H7 (cell line): ENCODE results near the gene CEP164. TPM values are rescaled to one million over a fixed set of nuclear protein-coding genes. Genes with fewer than 3 reads are reported as not detected.

Source experiments
- DNase-seq: peaks from one replicate; pipeline ENCODE4 v3.0.0; 2012
- H3K27me3 ChIP-seq: 2 replicates; pipeline ENCODE4 v1.6.0; 2011; ENCODE audit warnings: mild to moderate bottlenecking, low read length; ENCODE audit not compliant: control insufficient read depth, insufficient read depth
- H3K36me3 ChIP-seq: replicated peaks from 2 replicates; pipeline ENCODE4 v1.5.1; 2011; ENCODE audit warnings: low read length; ENCODE audit not compliant: control insufficient read depth, insufficient read depth
- H3K4me3 ChIP-seq: 2 replicates; pipeline ENCODE4 v1.5.1; 2011; ENCODE audit warnings: low read depth, mild to moderate bottlenecking, control low read depth, low read length, moderate library complexity; ENCODE audit not compliant: insufficient read depth
- total RNA-seq: library from RNA; depleted of rRNA; stranded (reverse); fragments of >200 nt; shearing (Covaris generic); gene quantifications from 2 replicates; pipeline ENCODE4 v1.2.3, GENCODE V29; 2014

The CEP164 gene
- total RNA-seq, 1 experiment from 2014 or later = 12.8 TPM

DNA sequence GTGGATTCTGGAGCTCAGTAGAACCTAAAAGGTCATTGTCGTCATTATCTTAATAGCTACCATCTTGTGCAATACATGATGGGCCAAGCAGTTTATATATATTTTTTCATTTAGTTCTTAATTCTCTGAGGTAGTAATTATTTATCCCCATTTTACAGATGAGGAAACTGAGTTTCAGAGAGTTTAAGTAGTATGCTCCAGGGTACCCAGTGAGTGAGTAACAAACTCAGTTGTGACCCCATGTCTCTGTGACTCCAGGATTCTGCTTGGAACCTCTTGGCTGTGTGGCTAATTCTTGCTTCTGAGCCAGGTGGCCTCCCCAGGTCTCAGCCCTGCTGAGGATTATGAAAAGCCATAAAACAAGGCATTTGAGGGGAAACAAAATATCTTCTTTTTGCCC is 82.6 kb downstream of the CEP164 start:
- no peaks in the 10 kb centered on the region for H3K27me3 ChIP-seq
- no peak for DNase-seq
- peaks cover 6% of the 10 kb centered on the region for H3K36me3 ChIP-seq
- H3K4me3 ChIP-seq = no peak overlapping the region

DNA sequence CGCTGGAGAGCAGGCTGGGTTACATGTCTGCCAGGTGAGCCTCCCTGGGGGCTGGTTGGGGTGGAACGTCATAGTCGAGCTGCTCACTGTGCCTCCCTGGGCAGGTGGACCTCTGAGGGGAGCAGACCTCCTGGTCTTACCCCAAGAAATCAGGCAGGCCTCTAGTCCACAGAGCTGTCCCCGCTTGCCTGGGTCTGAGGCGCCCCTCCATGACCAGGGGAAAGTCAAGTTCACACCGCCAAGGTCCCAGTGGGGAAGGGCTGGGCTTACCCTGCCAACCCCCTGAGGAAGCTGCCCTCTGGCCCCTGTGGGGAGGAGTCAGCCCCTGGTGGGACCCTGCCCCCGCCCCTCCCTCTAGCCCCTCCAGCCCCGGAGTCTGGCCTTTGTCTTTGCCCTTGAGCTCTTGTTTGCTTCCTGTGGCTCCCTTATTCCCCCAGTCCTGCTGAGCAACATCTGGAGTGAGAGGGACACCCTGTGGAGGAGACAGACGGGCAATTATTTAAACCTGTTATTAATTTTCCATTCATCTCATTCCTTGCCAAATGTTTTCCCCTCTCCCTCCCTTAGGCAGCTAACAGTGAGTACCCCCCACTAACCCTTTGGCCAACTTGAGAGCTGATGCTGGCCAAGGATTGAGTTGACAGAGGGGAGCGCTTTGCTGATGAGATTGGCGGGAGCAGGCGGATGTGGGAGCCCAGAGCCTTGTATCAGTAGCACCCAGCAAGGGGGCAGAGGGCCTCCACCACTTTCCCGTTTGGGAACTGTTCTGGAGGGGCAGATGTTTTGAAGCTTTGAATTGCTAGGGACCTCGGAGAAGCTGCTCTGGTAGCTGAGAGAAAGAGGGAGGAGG is 83.4 kb downstream of the CEP164 start:
- H3K36me3 ChIP-seq = peaks cover 6% of the 10 kb centered on the region
- no peak overlapping the region for H3K4me3 ChIP-seq
- H3K27me3 ChIP-seq = no peaks in the 10 kb centered on the region
- DNase-seq = peak; percentile 80

DNA sequence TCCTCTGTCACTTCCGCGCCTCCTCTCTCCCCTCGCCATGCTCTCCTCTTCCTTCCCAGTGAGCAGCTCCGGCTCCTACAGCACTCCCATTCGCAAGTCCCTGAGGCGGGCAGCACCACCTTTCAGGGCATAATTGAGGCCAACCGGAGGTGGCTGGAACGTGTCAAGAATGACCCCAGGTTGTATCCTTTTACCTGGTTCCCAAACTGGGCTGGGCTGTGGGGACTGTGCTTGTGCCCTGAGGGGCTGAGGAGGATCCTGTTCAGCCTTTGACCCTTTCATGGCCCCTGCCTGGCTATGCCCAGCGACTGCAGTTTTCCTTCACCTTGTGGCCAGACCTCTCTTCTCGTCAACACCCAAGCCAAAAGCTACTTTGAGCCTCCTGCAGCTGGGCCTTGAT is 84.1 kb downstream of the CEP164 start:
- DNase-seq = no peak
- Histone ChIP-seq H3K4me3 (no peak overlapping the region), H3K36me3 (peaks cover 4% of the 10 kb centered on the region), H3K27me3 (no peaks in the 10 kb centered on the region)

DNA sequence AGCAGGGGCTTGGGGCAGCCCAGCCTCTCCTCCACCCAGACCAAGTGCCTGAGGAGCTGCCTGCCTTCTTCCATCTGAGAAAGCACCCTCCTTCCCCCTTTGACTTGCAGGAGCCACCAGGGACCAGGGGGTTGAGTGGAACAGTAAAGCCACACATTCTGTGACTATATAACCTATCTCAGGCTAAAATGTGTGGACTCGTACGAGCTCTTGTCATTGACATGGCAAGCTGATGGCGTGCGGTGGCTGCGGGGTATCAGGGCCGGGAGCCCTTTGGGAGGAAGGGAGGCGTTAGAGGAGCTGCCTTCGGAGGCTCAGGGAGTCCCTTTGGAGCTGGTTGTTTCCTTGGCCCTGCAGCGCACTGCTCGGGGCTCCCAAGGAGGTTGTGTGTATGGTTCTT is 84.5 kb downstream of the CEP164 start:
- Histone ChIP-seq H3K4me3 (no peak overlapping the region), H3K27me3 (no peaks in the 10 kb centered on the region), H3K36me3 (peaks cover 4% of the 10 kb centered on the region)
- DNase-seq = no peak

DNA sequence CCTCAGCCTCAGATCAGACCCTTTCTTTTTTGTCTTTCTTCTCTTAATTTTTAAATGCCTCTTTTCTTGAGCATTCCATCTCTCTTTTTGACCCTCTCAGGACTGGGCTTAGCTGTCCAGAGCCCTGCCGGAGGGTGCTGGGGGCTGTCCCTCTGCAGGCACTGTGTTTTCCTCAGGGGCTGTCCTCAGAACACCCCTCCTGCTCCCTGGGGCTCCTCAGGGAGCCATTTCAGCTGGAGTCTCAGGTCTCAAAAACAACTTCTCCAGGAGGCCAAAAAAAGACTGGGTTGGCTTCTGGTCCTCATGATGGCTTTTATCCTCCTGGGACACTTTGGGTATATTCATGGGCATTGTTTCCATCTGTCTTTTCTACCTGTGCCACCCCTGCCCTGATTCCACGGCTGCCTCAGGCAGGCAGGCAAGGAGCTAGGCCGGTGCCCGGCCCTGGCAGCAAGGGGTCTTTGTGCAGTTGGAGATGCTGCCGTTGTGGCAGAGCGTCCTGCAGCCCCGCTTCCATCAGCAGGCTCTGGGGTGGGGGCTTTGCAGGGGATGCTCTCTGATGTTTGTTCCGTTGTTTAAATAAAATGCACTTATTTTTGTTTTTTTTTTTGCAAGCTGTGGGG is 85.1 kb downstream of the CEP164 start:
- H3K4me3 ChIP-seq = no peak overlapping the region
- H3K27me3 ChIP-seq = no peaks in the 10 kb centered on the region
- no peak for DNase-seq
- peaks cover 4% of the 10 kb centered on the region for H3K36me3 ChIP-seq

DNA sequence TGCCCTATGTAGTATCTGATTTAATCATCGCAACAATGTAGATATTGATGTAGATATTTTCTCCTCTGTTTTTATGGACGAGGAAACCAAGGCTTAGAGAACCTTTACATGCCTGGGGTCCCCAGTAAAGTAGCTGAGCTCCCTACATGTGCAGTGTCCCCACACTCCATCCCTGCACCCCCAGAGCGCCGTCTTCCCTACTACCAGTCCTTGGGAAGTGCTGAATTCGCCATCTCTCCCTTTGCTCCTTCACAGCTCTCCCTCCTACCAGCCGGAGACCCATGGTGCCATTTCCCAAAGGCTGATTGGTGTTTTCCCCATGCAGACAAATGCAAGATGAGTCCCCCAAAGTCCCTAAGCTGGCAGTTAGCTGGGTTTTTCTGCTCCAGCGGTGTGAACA is 86.0 kb downstream of the CEP164 start:
- no peak for DNase-seq
- no peaks in the 10 kb centered on the region for H3K27me3 ChIP-seq

DNA sequence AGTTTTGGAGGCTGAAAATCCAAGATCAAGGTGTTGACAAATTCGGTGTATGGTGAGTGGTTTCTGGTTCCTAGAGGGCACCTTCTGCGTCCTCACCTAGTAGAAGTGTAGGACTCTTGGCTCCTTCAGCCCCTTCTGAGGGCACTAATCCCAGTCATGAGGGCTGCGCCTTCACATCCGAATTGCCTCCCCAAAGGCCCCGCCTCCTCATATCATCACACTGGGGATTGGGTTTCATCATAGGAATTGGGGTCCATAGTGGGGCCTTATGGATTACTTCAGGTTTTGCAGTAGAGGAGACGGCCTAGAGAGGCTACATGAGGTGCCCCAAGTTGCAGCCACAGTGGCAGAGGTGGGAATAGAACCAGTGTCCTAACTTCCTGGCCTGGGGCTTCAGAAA is 87.1 kb downstream of the CEP164 start:
- no peak for DNase-seq
- Histone ChIP-seq H3K27me3 (no peaks in the 10 kb centered on the region), H3K4me3 (no peak overlapping the region), H3K36me3 (no peaks in the 10 kb centered on the region; the same call in 1 of the 2 replicates)

More for the DNA sequence above, 86.0 kb downstream of the CEP164 start:
- peaks cover 1% of the 10 kb centered on the region for H3K36me3 ChIP-seq
- H3K4me3 ChIP-seq = no peak overlapping the region

DNA sequence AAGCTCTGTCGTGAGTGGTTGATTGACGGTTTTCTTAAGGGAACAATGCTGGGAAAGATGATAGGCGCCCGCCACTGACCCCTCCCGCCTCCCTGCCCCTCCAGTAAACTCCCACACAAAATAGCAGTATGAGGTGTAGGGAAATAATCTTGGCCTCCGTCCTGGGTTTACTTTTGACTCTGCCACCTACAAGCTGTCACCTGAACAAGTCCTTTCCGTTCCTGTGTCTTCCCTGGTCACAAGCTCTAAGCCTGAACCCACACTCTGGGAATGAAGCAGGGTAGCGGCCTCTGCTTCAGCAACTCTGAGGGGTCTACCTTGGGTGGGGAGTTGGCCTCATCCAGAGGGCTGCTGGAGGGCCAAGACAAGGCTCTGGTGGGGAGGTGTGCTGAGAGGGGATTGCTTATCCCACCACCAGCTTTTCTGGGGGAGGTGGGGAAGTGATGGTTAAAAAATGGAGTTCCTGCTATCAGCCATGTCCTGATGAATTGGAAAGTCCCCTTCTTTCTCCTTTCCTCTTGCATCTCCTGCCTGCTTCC is 87.8 kb downstream of the CEP164 start:
- Histone ChIP-seq H3K36me3 (no peaks in the 10 kb centered on the region), H3K4me3 (no peak overlapping the region), H3K27me3 (no peaks in the 10 kb centered on the region)
- no peak for DNase-seq

DNA sequence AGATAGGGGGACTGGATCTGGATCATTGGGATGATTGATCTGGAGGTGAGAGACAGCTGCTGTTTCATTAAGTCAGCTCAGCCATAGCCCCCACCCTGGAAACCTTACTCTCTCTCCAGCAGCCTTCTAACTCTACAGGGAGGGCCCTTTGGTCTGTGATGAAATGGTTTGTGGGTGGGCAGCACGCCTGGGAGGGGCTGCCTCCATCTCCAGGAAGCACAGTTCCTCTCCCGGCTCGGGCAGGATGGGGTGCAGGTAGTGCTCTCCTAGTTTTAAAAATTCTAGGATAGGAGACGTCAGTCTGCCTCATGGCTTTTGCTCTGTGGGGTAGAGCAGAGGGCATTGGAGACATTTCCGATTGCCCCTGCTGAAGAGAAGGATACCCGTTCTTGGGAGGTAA is 89.7 kb downstream of the CEP164 start:
- no peak overlapping the region for H3K4me3 ChIP-seq
- no peaks in the 10 kb centered on the region for H3K27me3 ChIP-seq
- DNase-seq = no peak
- no peaks in the 10 kb centered on the region for H3K36me3 ChIP-seq

DNA sequence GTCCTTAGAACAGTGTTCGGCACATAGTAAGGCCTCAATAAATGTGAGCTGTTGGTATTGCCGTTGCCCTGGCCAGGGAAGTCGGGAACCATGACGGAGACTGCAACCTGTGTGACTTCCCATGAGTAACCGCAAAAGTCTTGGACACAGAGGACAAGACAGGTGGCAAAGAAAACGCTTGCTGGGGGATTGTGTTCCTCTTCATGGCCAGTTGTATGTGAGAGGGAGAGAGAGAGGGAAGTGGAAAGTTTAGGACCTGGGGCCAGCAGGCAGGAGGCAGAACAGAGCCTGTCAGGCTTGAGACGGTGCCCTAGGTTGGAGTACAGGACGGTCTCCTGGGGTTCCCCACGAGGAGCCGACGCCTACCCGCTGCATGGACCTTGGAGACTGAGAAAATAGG is 90.2 kb downstream of the CEP164 start:
- DNase-seq = no peak
- Histone ChIP-seq H3K36me3 (no peaks in the 10 kb centered on the region), H3K4me3 (no peak overlapping the region), H3K27me3 (no peaks in the 10 kb centered on the region)

DNA sequence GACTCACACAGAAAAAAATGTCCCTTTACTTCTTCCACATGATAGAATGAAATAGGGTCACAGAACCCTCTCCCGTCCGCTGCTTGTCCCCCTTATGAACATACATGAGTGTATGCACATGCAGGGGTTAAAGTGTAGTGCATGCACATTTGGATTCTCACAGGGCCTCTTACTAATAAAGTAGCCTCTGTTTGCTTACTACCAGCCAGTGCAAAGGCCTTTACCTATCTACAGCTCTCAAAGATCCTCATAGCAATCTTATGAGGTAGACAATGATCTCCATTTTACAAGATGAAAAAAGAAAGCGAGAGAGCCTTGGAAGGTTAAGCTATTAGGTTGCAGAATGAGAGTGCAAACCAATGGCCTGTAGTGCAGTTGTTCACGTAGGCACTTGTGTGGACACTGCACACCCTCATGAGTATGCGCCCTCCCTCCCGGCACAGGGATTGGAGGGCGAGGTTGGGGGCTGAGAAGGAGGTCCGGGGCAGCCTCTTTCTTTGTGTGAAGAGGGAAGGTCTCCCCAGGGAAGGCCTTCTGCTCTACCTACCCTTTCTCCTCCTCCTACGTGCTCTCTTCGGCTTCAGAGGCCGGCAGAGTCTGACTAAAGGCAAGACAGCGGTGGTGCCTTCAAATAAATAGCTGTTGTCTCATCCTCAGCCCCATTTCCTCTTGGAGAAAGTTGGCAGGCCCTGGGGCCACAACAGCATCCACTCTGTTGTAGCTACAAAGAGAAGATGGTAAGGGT is 91.3 kb downstream of the CEP164 start:
- no peaks in the 10 kb centered on the region for H3K36me3 ChIP-seq
- H3K27me3 ChIP-seq = no peaks in the 10 kb centered on the region
- H3K4me3 ChIP-seq = no peak overlapping the region
- DNase-seq = no peak

DNA sequence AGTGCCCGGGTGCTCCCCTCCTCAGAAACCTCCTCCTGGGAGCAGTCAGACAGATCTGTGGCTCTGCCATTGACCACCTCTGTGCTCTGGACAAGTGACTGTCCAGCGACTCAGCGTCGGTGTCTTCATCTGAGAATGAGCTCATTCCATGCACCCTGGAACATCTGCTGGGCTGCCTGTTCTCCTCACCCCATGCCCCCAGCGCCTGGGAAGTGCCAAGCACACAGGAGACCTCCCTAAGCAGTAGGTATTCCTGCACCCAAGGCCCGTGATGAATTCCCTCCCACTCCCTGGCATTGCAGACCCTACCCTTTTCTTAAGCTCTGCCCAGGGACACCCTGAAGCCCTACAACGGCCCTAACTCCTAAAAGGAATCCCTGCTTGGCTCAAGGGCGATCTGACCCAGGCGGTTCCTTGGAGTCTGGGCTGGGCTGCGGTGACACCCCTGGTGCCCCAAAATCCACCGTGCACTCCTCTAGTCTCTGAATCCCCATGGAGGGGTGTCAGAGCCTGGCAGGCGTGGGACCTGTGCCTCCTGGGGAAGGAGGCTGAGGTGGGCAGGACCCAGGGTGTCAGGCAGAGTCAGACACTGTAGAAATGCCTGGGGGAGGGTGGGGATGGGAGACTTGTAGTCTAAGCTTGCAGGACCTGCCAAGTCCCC is 92.0 kb downstream of the CEP164 start:
- Histone ChIP-seq H3K36me3 (no peaks in the 10 kb centered on the region), H3K4me3 (no peak overlapping the region), H3K27me3 (no peaks in the 10 kb centered on the region)
- no peak for DNase-seq

DNA sequence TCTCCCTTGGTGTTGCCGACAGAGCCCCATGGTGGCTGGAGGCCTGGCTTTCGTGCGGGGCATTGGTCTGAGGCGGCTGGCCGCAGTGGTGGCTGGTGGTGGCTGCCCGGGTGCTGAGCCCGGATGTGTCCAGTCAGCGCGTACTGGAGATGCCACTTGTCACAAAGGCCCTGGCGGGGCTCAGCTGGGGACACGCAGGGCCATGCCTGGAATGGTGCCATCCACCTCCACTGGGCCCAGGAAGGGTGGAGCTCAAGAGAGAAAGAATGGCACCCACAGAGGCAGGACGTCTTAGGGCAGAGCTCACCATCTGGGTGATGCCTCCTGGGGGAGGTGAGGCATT is 92.5 kb downstream of the CEP164 start:
- H3K4me3 ChIP-seq = no peak overlapping the region
- no peak for DNase-seq
- H3K27me3 ChIP-seq = no peaks in the 10 kb centered on the region
- H3K36me3 ChIP-seq = no peaks in the 10 kb centered on the region

DNA sequence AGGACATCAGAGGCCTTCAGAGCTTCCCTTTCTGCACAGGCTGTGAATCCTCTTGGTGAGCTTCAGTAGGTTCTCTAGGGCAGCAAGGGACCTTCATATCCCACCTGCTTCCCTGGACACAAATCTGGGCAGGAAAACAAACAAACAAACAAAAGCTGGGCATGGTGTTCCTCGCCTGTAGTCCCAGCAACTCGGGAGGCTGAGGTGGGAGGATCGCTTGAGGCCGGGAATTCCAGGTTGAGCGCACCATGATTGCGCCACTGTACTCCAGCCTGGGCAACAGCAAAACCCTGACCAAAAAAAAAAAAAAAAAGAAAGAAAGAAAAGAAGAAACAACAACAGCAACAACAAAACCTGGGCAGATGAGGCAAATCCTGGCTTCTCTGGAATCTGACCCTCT is 92.9 kb downstream of the CEP164 start:
- Histone ChIP-seq H3K27me3 (no peaks in the 10 kb centered on the region), H3K36me3 (no peaks in the 10 kb centered on the region), H3K4me3 (no peak overlapping the region)
- DNase-seq = no peak
